GM12891 (cell line): ENCODE measurements around the gene HSF5.

Experiments
- POLR2AphosphoS5 ChIP-seq: IDR thresholded peaks from 2 replicates; pipeline ENCODE4 v1.6.1; 2011; ENCODE audit warnings: low read depth, low read length, control low read depth
- TAF1 ChIP-seq: IDR thresholded peaks from 2 replicates; pipeline ENCODE4 v1.6.1; 2011; ENCODE audit warnings: low read depth, low read length, control low read depth

GRCh38 chr17:58375256-58375655, 113.0 kb downstream of the HSF5 start:
- TF ChIP-seq POLR2AphosphoS5 (no peak), TAF1 (no peak)
